Glomerular endothelial cell (primary cell): ENCODE data around the gene AFAP1. TPM values are rescaled to one million over a fixed set of nuclear protein-coding genes. Genes with fewer than 3 reads are reported as not detected.

Source experiments
- DNase-seq: peaks from one replicate; pipeline ENCODE4 v3.0.0-alpha.2; 2011; ENCODE audit warnings: low read depth, low spot score; ENCODE audit errors: extremely low read depth
- total RNA-seq: library from RNA; depleted of rRNA; stranded (reverse); fragments of >200 nt; gene quantifications from 2 replicates; pipeline ENCODE4 v1.2.3, GENCODE V29; 2015

Gene AFAP1
- total RNA-seq, 1 donor from 2014 or later: 92.8 TPM

- no peak for DNase-seq
Observed at GRCh38 chr4:7734651-7735260, 204.9 kb downstream of the AFAP1 start.

- DNase-seq: no peak
Observed at GRCh38 chr4:7733801-7734650, 205.6 kb downstream of the AFAP1 start.

GRCh38 chr4:7733201-7733600, 206.5 kb downstream of the AFAP1 start:
- no peak for DNase-seq

- no peak for DNase-seq
Observed at GRCh38 chr4:7732263-7732662, 207.4 kb downstream of the AFAP1 start.

- no peak for DNase-seq
Observed at GRCh38 chr4:7731437-7731836, 208.2 kb downstream of the AFAP1 start.

GRCh38 chr4:7727749-7728148, 211.9 kb downstream of the AFAP1 start:
- DNase-seq: no peak

- DNase-seq: no peak
Observed at GRCh38 chr4:7726665-7727413, 212.8 kb downstream of the AFAP1 start.

GRCh38 chr4:7725951-7726350, 213.7 kb downstream of the AFAP1 start:
- DNase-seq: no peak

- no peak for DNase-seq
Observed at GRCh38 chr4:7723625-7724024, 216.0 kb downstream of the AFAP1 start.

GRCh38 chr4:7722766-7723387, 216.8 kb downstream of the AFAP1 start:
- DNase-seq: no peak

- peak; percentile 16 for DNase-seq
Observed at GRCh38 chr4:7721984-7722551, 217.6 kb downstream of the AFAP1 start.

- no peak for DNase-seq
Observed at GRCh38 chr4:7719354-7720174, 220.1 kb downstream of the AFAP1 start.

- no peak for DNase-seq
Observed at GRCh38 chr4:7717946-7718490, 221.6 kb downstream of the AFAP1 start.

GRCh38 chr4:7717161-7717560, 222.5 kb downstream of the AFAP1 start:
- no peak for DNase-seq

- no peak for DNase-seq
Observed at GRCh38 chr4:7716010-7716721, 223.5 kb downstream of the AFAP1 start.

- DNase-seq: no peak
Observed at GRCh38 chr4:7715271-7716009, 224.2 kb downstream of the AFAP1 start.

- DNase-seq: no peak
Observed at GRCh38 chr4:7714738-7715137, 224.9 kb downstream of the AFAP1 start.

GRCh38 chr4:7714176-7714575, 225.5 kb downstream of the AFAP1 start:
- DNase-seq: no peak
